Measurements from ENCODE around the gene MAML3.

- peak; percentile 95 for TF ChIP-seq GATA2 (IDR thresholded peaks at IDR 0.05; ENCODE audit: low read depth, low read length)
- TF ChIP-seq GATA3 (IDR thresholded peaks at IDR 0.05; ENCODE audit: low read depth, low read length), result peak; percentile 85
These were observed 211.7 kb downstream of the MAML3 start for GRCh38 chr4:139942241-139942640.
